ENCODE data around the gene ERGIC1.
"Not testable (repeated sequence)": the region's sequence is repeated elsewhere in the genome, so short reads cannot be mapped to it uniquely, and the experiment has no call there.

Gene ERGIC1

DNA sequence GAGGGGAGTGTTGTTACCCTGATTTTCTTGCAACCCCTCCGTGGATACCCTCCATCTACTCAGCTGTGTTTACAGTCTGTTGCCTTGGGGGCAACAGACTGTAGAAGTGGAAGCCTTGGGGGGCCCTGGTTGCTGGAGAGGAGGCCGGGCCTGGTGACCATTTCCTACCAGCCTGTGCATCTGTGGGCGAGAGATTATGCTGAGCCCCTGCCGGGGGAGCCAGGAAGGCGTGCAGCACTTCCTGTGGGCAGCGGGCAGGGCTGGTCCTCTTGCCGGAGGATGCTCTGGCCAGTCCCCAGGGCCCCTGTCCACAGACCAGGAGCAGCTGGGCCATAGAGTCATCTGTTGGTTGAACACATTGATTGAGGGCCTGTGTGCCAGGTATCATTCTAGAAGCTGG, 11.1 kb downstream of the ERGIC1 start:
- Histone ChIP-seq H3K36me3 (ENCODE audit: control insufficient read depth, insufficient read depth, low read length) (no peaks in the 10 kb centered on the region), H3K27me3 (ENCODE audit: control insufficient read depth, insufficient read depth, low read length) (no peaks in the 10 kb centered on the region), H3K9me3 (ENCODE audit: control insufficient read depth, low read length) (no peaks in the 10 kb centered on the region), H3K9ac (no peak overlapping the region), H3K4me2 (ENCODE audit: low read length) (no peak overlapping the region), H2AFZ (no peak overlapping the region), H3K4me1 (peaks cover 28% of the 10 kb centered on the region), H3K4me3 (ENCODE audit: low read depth, low read length) (no peak overlapping the region), H3K27ac (no peak overlapping the region), H3K79me2 (peaks cover 39% of the 10 kb centered on the region)
- TF ChIP-seq, protein P1, sequence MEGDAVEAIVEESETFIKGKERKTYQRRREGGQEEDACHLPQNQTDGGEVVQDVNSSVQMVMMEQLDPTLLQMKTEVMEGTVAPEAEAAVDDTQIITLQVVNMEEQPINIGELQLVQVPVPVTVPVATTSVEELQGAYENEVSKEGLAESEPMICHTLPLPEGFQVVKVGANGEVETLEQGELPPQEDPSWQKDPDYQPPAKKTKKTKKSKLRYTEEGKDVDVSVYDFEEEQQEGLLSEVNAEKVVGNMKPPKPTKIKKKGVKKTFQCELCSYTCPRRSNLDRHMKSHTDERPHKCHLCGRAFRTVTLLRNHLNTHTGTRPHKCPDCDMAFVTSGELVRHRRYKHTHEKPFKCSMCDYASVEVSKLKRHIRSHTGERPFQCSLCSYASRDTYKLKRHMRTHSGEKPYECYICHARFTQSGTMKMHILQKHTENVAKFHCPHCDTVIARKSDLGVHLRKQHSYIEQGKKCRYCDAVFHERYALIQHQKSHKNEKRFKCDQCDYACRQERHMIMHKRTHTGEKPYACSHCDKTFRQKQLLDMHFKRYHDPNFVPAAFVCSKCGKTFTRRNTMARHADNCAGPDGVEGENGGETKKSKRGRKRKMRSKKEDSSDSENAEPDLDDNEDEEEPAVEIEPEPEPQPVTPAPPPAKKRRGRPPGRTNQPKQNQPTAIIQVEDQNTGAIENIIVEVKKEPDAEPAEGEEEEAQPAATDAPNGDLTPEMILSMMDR (IDR thresholded peaks at IDR 0.05) = no peak

DNA sequence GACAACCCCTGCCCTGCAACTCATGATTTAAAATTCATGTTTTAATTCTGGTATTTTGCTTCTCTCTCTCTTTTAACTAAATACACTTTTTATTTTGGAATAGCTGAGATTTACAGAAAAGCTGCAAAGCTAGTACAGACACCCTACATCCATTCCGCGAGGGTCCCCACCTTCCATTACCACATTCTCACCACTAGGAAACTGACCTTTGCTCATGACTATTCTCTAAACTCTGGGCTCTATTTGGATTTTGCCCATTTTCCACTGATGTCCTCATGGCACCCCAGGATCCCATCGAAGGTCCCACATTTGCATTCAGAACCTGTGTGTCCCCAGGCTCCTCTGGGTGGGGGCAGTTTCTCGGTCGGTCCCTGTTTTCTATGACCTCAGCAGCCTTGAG, 11.5 kb downstream of the ERGIC1 start:
- no peak overlapping the region for H3K4me2 ChIP-seq (ENCODE audit: low read length)
- H3K27me3 ChIP-seq (ENCODE audit: control insufficient read depth, insufficient read depth, low read length) = no peaks in the 10 kb centered on the region
- TF ChIP-seq, protein P1 (IDR thresholded peaks at IDR 0.05) = no peak
- peaks cover 42% of the 10 kb centered on the region for H3K79me2 ChIP-seq
- H2AFZ ChIP-seq = no peak overlapping the region
- H3K4me3 ChIP-seq (ENCODE audit: low read depth, low read length) = no peak overlapping the region
- no peaks in the 10 kb centered on the region for H3K9me3 ChIP-seq (ENCODE audit: control insufficient read depth, low read length)
- no peak overlapping the region for H3K9ac ChIP-seq
- H3K36me3 ChIP-seq (ENCODE audit: control insufficient read depth, insufficient read depth, low read length) = no peaks in the 10 kb centered on the region
- peaks cover 32% of the 10 kb centered on the region for H3K4me1 ChIP-seq
- no peak overlapping the region for H3K27ac ChIP-seq

DNA sequence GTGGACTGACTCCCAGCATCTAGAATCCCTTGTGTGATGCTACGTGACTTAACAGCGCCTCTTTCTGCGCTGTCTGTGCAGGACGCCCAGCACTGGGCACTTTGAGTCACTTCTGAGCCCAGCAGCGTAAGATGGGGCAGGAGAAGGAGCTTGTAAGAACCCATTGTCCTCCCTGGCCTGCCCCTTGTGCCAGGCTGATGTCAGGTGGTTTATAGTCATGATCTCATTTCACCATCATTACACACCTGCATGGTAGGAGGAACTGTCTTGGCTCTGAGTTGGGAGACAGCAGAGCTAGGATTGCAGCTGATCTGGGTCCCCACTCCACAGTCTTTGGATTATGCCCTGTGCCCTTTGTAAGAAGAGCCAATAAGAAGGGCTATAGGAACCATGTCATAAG, 12.2 kb downstream of the ERGIC1 start:
- no peak overlapping the region for H3K4me3 ChIP-seq (ENCODE audit: low read depth, low read length)
- no peak overlapping the region for H3K4me2 ChIP-seq (ENCODE audit: low read length)
- no peak overlapping the region for H3K9ac ChIP-seq
- no peaks in the 10 kb centered on the region for H3K36me3 ChIP-seq (ENCODE audit: control insufficient read depth, insufficient read depth, low read length)
- no peak overlapping the region for H3K27ac ChIP-seq
- no peaks in the 10 kb centered on the region for H3K27me3 ChIP-seq (ENCODE audit: control insufficient read depth, insufficient read depth, low read length)
- H2AFZ ChIP-seq = no peak overlapping the region
- peaks cover 32% of the 10 kb centered on the region for H3K4me1 ChIP-seq
- TF ChIP-seq, protein P1 (IDR thresholded peaks at IDR 0.05) = no peak
- no peaks in the 10 kb centered on the region for H3K9me3 ChIP-seq (ENCODE audit: control insufficient read depth, low read length)
- H3K79me2 ChIP-seq = peaks cover 44% of the 10 kb centered on the region

DNA sequence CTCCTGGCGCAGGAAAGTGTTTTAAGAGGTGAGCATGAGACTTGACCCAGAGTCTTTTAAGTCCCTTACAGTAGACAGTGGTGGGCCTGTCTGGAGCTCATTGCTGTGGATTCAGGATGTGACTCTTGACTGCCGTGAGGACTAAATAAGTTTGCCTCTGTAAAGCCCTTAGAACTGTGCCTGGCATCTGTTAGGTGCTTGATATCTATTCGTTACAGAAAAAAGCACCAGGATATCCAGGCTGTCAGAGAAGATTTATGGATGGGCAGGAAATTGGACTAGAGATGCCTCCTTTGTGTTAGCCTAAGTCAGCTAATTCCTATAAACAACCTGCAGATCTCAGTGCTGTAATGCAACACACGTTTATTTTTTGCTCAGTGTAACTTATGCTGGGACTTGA, 12.6 kb downstream of the ERGIC1 start:
- no peak overlapping the region for H2AFZ ChIP-seq
- peaks cover 49% of the 10 kb centered on the region for H3K79me2 ChIP-seq
- H3K9ac ChIP-seq = no peak overlapping the region
- H3K4me1 ChIP-seq = peaks cover 32% of the 10 kb centered on the region
- no peak overlapping the region for H3K27ac ChIP-seq
- H3K9me3 ChIP-seq (ENCODE audit: control insufficient read depth, low read length) = no peaks in the 10 kb centered on the region
- H3K4me2 ChIP-seq (ENCODE audit: low read length) = no peak overlapping the region
- H3K27me3 ChIP-seq (ENCODE audit: control insufficient read depth, insufficient read depth, low read length) = no peaks in the 10 kb centered on the region
- TF ChIP-seq, protein P1 (IDR thresholded peaks at IDR 0.05) = no peak
- no peaks in the 10 kb centered on the region for H3K36me3 ChIP-seq (ENCODE audit: control insufficient read depth, insufficient read depth, low read length)
- H3K4me3 ChIP-seq (ENCODE audit: low read depth, low read length) = no peak overlapping the region

DNA sequence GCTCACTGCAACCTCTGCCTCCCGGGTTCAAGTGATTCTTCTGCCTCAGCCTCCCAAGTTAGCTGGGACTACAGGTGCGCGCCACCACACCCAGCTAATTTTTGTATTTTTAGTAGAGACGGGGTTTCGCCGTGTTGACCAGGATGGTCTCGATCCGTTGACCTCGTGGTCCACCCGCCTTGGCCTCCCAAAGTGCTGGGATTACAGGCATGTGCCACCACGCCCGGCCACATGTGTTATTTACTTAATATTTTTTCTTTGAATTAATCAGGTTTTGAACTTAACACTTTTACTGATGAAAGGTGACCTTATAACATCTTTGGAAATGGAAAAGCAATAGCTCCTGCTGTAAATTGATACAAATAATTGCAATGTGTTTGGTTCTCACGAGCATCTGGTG, 13.5 kb downstream of the ERGIC1 start:
- H3K4me3 ChIP-seq (ENCODE audit: low read depth, low read length); H3K9ac ChIP-seq; H3K4me2 ChIP-seq (ENCODE audit: low read length); H3K27ac ChIP-seq; H3K9me3 ChIP-seq (ENCODE audit: control insufficient read depth, low read length); H2AFZ ChIP-seq; H3K36me3 ChIP-seq (ENCODE audit: control insufficient read depth, insufficient read depth, low read length); H3K27me3 ChIP-seq (ENCODE audit: control insufficient read depth, insufficient read depth, low read length): not testable (repeated sequence)
- peaks cover 32% of the 10 kb centered on the region for H3K4me1 ChIP-seq
- peaks cover 49% of the 10 kb centered on the region for H3K79me2 ChIP-seq

Data from parathyroid adenoma (tissue), 2 donors.